ENCODE results near the gene ZNF749.
"Not testable (repeated sequence)": the region's sequence is repeated elsewhere in the genome, so short reads cannot be mapped to it uniquely, and the experiment has no call there.

Gene ZNF749

DNA sequence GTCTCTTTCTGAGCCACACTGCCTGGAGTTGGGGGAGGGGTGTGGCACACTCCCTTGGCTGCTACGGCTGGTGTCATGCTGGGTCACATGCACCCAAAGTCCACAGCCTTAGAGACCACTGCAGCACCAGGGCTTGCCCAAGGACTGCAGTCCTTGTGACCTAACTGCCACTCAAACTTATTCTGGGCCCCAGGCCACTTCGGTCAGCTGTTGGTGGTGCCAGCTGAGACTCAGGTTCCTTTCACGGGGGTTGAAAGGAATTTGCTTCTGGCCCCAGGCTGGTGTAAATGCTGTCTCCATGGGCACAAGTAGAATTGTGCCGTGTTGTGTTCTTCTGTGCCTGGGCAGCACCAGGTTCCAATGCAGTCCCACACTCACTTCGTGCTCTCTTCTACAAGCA, 31.4 kb downstream of the ZNF749 start:
- no peak for DNase-seq (ENCODE audit: low read depth)

DNA sequence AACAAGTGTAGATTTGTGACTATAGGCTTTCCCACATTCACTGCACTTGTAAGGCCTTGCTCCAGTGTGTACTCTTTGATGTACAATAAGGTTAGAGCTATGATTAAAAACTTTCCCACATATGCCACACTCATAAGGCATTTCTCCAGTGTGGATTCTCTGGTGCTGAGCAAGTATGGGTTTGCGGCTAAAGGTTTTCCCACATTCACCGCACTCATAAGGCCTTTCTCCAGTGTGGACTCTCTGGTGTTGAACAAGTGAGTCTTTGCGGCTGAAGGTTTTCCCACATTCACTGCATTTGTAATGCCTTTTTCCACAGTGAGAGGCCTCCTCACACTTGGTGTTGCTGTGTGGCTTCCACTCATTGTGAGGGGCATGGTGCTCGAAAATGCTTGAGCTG, 38.5 kb downstream of the ZNF749 start:
- DNase-seq (ENCODE audit: low read depth): no peak

DNA sequence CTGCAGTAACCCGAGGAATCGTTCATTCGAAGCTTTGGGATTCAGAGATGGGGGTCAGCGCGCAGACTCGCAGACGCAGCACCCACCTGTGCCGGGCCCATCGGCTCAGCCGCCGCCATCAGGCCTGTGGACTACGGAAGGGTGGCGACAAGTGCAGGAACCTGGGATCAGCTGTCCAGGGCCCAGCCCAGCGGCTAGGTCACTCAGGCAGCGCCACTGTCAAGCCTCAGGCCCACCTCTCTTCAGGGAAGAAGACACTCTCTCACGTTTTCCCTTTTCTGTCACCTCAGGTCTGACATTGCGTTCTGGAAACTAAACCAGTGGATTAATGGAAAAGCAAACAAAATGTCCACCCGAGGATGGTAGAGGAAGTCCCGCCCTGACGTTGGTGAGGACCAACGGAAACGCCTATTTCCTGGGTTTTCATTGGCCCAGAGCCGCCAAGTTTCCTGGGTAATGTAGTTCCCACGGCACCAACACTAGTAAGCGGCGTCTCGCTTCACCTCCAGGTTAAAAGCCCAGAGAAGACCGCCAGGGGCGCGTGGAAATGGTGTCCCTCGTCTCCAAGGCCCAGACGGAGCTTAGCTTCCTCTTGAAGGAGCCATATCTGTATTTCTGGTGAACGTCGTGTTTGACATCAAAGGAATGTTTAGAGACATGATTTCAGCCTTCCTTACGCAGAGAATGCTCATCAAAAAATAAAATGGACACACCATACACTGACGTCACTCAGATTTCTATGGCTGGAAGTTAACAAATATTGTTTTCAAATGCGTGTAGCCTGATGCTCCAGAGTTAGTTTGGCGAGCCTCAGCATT, 42.3 kb downstream of the ZNF749 start, which contains the start of gene ZNF772:
TSS of gene ZNF772 (minus strand) at position 376 of the 818 bp plus-strand sequence. CDS start at position 119, 257 bp downstream.
- DNase-seq (ENCODE audit: low read depth): peak; percentile 81

DNA sequence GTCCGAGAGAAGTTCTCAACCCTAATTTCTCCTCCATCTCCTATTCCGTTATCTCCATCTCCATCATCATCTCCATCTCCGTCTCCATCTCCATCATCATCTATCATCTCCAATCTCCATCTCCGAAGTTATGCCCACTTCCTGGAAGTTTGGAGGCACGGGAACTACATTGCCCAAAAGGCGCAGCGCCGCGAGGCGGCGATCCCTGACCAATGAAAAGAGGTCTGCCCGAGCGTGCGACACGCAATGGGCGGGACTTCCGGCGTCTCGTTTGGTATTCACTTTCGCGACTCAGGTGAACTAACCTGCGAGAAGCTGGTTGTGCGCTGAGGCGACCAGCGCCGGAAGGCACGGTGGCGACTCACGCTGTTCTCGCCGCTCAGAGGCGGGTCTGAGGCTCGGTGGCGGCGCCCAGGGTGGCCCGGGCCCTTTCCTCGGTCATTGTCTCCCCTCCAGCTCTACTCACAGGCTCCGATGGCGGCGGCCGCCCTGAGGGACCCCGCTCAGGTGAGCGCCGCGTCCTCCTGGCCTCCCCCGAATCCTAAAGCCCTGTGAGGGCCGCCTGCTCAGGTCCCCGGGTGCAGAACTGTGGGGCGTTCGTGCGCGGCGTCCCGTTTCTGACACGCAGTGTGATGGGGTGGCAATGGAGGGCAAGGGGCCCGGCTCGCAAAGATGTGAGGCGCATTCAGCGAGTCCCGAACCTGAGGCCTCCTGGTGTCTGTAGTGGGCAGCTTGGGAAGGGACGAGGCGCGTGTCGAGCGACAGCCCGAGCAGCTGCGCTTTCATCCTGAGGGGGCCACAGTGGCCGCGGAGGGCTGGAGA, 52.6 kb downstream of the ZNF749 start, which contains the start of gene ZNF419:
TSS of gene ZNF419 (plus strand) at position 274 of the 822 bp plus-strand sequence. CDS start at position 475, 201 bp downstream.
- peak; percentile 93 for DNase-seq (ENCODE audit: low read depth)

DNA sequence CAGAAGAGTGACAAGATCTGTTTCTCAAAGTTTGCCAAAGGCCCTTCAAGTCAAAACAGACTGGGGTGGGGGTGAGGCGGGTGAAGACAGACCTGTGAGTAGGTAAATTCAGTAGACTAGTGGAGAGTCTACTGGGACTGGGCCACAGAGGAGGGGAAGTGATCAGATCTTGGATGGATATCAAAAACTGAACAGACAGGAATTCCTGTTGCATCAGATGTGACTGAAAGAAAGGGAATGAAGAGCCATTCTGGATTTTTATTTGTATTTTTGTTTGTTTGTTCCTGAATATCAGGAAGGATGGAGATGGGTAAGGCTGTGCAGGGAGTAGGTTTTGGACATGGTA, 53.1 kb downstream of the ZNF749 start:
- DNase-seq (ENCODE audit: low read depth): not testable (repeated sequence)
